ENCODE measurements around the gene C9orf72. TPM values are rescaled to one million over a fixed set of nuclear protein-coding genes. Genes with fewer than 3 reads are reported as not detected.
"Not testable (repeated sequence)": the region's sequence is repeated elsewhere in the genome, so short reads cannot be mapped to it uniquely, and the experiment has no call there.

Gene C9orf72, protein sequence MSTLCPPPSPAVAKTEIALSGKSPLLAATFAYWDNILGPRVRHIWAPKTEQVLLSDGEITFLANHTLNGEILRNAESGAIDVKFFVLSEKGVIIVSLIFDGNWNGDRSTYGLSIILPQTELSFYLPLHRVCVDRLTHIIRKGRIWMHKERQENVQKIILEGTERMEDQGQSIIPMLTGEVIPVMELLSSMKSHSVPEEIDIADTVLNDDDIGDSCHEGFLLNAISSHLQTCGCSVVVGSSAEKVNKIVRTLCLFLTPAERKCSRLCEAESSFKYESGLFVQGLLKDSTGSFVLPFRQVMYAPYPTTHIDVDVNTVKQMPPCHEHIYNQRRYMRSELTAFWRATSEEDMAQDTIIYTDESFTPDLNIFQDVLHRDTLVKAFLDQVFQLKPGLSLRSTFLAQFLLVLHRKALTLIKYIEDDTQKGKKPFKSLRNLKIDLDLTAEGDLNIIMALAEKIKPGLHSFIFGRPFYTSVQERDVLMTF
- total RNA-seq, result 1 to 10 TPM; 3.9 to 5.5 TPM
- polyA plus RNA-seq, result 6.3 TPM

DNA sequence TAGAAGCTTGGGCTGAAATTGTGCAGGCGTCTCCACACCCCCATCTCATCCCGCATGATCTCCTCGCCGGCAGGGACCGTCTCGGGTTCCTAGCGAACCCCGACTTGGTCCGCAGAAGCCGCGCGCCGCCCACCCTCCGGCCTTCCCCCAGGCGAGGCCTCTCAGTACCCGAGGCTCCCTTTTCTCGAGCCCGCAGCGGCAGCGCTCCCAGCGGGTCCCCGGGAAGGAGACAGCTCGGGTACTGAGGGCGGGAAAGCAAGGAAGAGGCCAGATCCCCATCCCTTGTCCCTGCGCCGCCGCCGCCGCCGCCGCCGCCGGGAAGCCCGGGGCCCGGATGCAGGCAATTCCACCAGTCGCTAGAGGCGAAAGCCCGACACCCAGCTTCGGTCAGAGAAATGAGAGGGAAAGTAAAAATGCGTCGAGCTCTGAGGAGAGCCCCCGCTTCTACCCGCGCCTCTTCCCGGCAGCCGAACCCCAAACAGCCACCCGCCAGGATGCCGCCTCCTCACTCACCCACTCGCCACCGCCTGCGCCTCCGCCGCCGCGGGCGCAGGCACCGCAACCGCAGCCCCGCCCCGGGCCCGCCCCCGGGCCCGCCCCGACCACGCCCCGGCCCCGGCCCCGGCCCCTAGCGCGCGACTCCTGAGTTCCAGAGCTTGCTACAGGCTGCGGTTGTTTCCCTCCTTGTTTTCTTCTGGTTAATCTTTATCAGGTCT, at the start of gene C9orf72:
Gene C9orf72 (minus strand): TSS at position 564 of the 716 bp plus-strand sequence. CDS start 6,361 bp downstream, outside the sequence.
- H3K4me3 ChIP-seq (ENCODE audit: low read length), result peak within 1 kb of the TSS; percentile 71
- Mint-ChIP-seq H3K9me3 (peaks cover 0 to 4% (median 2%) of the 10 kb centered on the region in 5 donors), H3K4me1 (peaks cover 23 to 33% (median 32%) of the 10 kb centered on the region in 3 donors), H3K4me3 (peak within 1 kb of the TSS; percentile 93 to 99 (median 96)), H3K27me3 (peaks cover 0 to 7% of the 10 kb centered on the region in 2 donors), H3K27ac (peak within 1 kb of the TSS; percentile 95 to 100 (median 100)), H3K36me3 (peaks cover under 1 to 9% (median 2%) of the 10 kb centered on the region in 3 donors)
- POLR2A ChIA-PET, result interaction anchor here (0.7 kb wide), 1 partner anchor 626 kb away, joined by 3 read pairs; the partner anchor contains the start of gene PLAA
- peak; percentile 80 to 91 (median 85) for DNase-seq
- CTCF ChIA-PET, result interaction anchor here (1.1 kb wide), 1 partner anchor 50 kb away, joined by 4 read pairs; no protein-coding TSS in a partner anchor
- H3K27me3 ChIP-seq (ENCODE audit: insufficient read depth, low read length, poor library complexity, severe bottlenecking), result no peaks in the 10 kb centered on the region
- H3K27ac ChIP-seq (ENCODE audit: low read depth, low read length), result peak within 1 kb of the TSS; percentile 83
- H3K36me3 ChIP-seq (ENCODE audit: insufficient read depth, low read length), result no peaks in the 10 kb centered on the region
- H3K4me1 ChIP-seq (ENCODE audit: insufficient read depth, low read length), result peaks cover 15% of the 10 kb centered on the region
- no peaks in the 10 kb centered on the region for H3K9me3 ChIP-seq (ENCODE audit: low read length)

DNA sequence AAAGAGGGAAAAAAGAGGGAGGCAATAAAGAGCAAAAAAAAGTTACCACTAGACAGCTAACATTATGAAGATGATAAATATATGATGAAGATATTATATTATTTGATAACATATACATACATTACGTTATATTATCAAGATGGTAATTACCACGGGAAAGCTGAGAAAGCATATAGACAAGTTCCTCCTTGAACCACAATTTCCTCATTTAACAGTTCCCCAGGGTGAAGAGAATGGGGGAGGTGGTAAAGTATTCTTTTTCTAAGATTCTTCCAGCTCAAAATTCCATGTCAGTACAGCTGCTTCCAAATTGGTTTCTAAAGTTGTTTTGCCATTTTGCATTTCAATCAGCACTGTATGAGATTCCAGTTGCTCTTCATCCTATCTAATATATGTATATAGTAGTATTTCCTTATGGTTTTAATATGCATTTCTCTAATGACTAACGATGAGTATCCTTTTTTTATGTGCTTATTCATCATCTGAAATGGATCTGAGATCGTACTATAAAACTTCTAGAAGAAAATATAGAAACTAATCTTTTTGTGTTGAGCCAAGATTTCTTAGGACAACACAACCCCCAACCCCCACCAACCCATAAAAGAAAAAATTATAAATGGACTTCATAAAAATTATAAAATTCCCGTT, 49.5 kb upstream of the C9orf72 start:
- no peaks in the 10 kb centered on the region for H3K36me3 Mint-ChIP-seq
- ChIA-PET POLR2A (no interaction called here), CTCF (no interaction called here)
- H3K4me3 ChIP-seq (ENCODE audit: low read length), result no peak overlapping the region
- no peaks in the 10 kb centered on the region for H3K4me1 Mint-ChIP-seq
- no peak overlapping the region for H3K27ac Mint-ChIP-seq
- no peak overlapping the region for H3K4me3 Mint-ChIP-seq
- H3K9me3 Mint-ChIP-seq, result peaks cover 0 to 2% (median 0%) of the 10 kb centered on the region in 5 donors
- no peak for DNase-seq
- no peaks in the 10 kb centered on the region for H3K9me3 ChIP-seq (ENCODE audit: low read length)
- H3K27ac ChIP-seq (ENCODE audit: low read depth, low read length), result no peak overlapping the region
- H3K27me3 Mint-ChIP-seq, result peaks cover 10 to 15% of the 10 kb centered on the region in 2 donors
- no peaks in the 10 kb centered on the region for H3K4me1 ChIP-seq (ENCODE audit: insufficient read depth, low read length)
- no peaks in the 10 kb centered on the region for H3K36me3 ChIP-seq (ENCODE audit: insufficient read depth, low read length)
- H3K27me3 ChIP-seq (ENCODE audit: insufficient read depth, low read length, poor library complexity, severe bottlenecking), result no peaks in the 10 kb centered on the region

DNA sequence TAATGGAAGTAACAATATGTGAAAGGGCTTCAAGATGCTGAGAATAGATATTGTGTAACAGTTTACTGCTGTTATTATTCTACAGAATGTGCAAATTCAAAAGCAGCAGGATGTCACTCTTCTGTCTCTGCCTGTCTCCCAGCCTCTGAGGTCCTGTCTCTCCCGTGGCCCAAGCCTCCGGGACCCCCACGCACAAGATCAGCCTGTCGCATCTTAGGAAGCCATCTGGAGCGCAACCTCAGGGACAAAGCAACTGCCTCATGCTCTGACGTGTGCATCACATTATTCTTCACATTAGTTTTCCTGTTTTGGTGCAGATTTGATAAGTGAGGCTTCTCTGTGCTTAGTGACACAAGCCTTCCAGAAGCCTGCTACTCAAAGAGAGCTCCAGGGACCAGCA, 46.5 kb upstream of the C9orf72 start:
- Histone ChIP-seq H3K9me3 (ENCODE audit: low read length) (no peaks in the 10 kb centered on the region), H3K27me3 (ENCODE audit: insufficient read depth, low read length, poor library complexity, severe bottlenecking) (no peaks in the 10 kb centered on the region), H3K4me1 (ENCODE audit: insufficient read depth, low read length) (no peaks in the 10 kb centered on the region), H3K36me3 (ENCODE audit: insufficient read depth, low read length) (no peaks in the 10 kb centered on the region), H3K4me3 (ENCODE audit: low read length) (no peak overlapping the region), H3K27ac (ENCODE audit: low read depth, low read length) (no peak overlapping the region)
- Mint-ChIP-seq H3K27ac (no peak overlapping the region), H3K4me3 (no peak overlapping the region), H3K27me3 (peaks cover 12 to 24% of the 10 kb centered on the region in 2 donors), H3K36me3 (no peaks in the 10 kb centered on the region), H3K4me1 (no peaks in the 10 kb centered on the region), H3K9me3 (no peaks in the 10 kb centered on the region)
- no peak for DNase-seq
- CTCF ChIA-PET, result no interaction called here
- POLR2A ChIA-PET, result interaction anchor here (0.6 kb wide), 1 partner anchor 13 kb away, joined by 4 read pairs; no protein-coding TSS in a partner anchor

DNA sequence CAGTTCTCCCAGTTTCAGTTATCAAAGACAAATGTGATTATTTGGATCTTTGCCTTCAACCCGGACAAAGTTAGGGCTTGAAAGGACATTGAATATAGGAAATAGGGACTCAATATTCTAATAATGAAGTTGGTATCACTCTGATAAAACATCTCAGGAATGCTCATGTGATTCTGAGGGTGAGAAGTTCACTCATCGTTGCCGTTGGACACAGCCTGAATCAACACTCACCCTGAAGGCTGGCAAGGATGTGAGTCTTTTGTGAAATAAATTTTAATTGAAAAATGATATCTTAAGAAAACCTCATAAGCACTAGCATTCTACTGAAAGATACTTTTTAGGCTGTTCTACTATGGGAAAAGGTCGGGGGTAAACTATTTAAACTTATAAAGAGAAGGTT, 44.8 kb upstream of the C9orf72 start:
- POLR2A ChIA-PET, result no interaction called here
- DNase-seq, result no peak
- Mint-ChIP-seq H3K4me3 (no peak overlapping the region), H3K27ac (no peak overlapping the region), H3K36me3 (no peaks in the 10 kb centered on the region), H3K4me1 (no peaks in the 10 kb centered on the region), H3K27me3 (peaks cover 16 to 35% of the 10 kb centered on the region in 2 donors), H3K9me3 (no peaks in the 10 kb centered on the region)
- Histone ChIP-seq H3K9me3 (ENCODE audit: low read length) (no peaks in the 10 kb centered on the region), H3K4me1 (ENCODE audit: insufficient read depth, low read length) (no peaks in the 10 kb centered on the region), H3K4me3 (ENCODE audit: low read length) (no peak overlapping the region), H3K36me3 (ENCODE audit: insufficient read depth, low read length) (no peaks in the 10 kb centered on the region), H3K27me3 (ENCODE audit: insufficient read depth, low read length, poor library complexity, severe bottlenecking) (no peaks in the 10 kb centered on the region), H3K27ac (ENCODE audit: low read depth, low read length) (no peak overlapping the region)
- CTCF ChIA-PET, result no interaction called here

DNA sequence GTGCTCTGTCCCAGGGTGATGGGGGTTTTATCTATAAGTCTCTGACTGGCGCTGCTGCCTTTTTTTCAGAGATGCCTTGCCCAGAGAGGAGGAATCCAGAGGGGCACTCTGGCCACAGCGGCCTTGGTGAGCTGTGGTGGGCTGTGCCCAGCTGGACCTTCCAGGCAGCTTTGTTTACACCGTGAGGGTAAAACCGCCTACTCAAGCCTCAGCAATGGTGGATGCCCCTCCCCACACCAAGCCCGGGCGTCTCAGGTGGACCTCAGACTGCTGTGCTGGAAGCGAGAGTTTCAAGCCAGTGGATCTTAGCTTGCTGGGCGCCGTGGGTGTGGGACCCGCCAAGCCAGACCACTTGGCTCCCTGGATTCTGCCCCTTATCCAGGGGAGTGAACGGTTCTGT, 41.3 kb upstream of the C9orf72 start:
- H3K27ac Mint-ChIP-seq, result no peak overlapping the region
- H3K4me3 ChIP-seq (ENCODE audit: low read length), result no peak overlapping the region
- no peak overlapping the region for H3K4me3 Mint-ChIP-seq
- H3K9me3 Mint-ChIP-seq, result no peaks in the 10 kb centered on the region
- no peaks in the 10 kb centered on the region for H3K4me1 ChIP-seq (ENCODE audit: insufficient read depth, low read length)
- no peaks in the 10 kb centered on the region for H3K9me3 ChIP-seq (ENCODE audit: low read length)
- H3K4me1 Mint-ChIP-seq, result no peaks in the 10 kb centered on the region
- CTCF ChIA-PET, result no interaction called here
- POLR2A ChIA-PET, result no interaction called here
- H3K36me3 Mint-ChIP-seq, result no peaks in the 10 kb centered on the region
- DNase-seq, result no peak
- H3K27ac ChIP-seq (ENCODE audit: low read depth, low read length), result no peak overlapping the region
- no peaks in the 10 kb centered on the region for H3K27me3 ChIP-seq (ENCODE audit: insufficient read depth, low read length, poor library complexity, severe bottlenecking)
- peaks cover 23 to 42% of the 10 kb centered on the region in 2 donors for H3K27me3 Mint-ChIP-seq
- H3K36me3 ChIP-seq (ENCODE audit: insufficient read depth, low read length), result no peaks in the 10 kb centered on the region

DNA sequence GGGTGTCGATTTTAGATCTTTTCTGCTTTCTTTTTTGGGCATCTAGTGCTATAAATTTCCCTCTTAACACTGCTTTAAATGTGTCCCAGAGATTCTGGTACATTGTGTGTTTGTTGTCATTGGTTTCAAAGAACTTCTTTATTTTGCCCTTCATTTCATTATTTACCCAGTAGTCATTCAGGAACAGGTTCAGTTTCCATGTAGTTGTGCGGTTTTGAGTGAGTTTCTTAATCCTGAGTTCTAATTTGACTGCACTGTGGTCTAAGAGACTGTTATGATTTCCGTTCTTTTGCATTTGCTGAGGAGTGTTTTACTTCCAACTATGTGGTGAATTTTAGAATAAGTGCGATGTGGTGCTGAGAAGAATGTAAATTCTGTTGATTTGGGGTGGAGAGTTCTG, 38.8 kb upstream of the C9orf72 start:
- H3K36me3 ChIP-seq (ENCODE audit: insufficient read depth, low read length); CTCF ChIA-PET; POLR2A ChIA-PET; H3K4me3 Mint-ChIP-seq; H3K4me3 ChIP-seq (ENCODE audit: low read length); H3K27ac Mint-ChIP-seq; H3K27me3 ChIP-seq (ENCODE audit: insufficient read depth, low read length, poor library complexity, severe bottlenecking); H3K9me3 Mint-ChIP-seq; H3K4me1 Mint-ChIP-seq; H3K9me3 ChIP-seq (ENCODE audit: low read length); H3K27ac ChIP-seq (ENCODE audit: low read depth, low read length); H3K4me1 ChIP-seq (ENCODE audit: insufficient read depth, low read length); H3K36me3 Mint-ChIP-seq; DNase-seq: not testable (repeated sequence)
- H3K27me3 Mint-ChIP-seq, result peaks cover 19 to 44% of the 10 kb centered on the region in 2 donors

DNA sequence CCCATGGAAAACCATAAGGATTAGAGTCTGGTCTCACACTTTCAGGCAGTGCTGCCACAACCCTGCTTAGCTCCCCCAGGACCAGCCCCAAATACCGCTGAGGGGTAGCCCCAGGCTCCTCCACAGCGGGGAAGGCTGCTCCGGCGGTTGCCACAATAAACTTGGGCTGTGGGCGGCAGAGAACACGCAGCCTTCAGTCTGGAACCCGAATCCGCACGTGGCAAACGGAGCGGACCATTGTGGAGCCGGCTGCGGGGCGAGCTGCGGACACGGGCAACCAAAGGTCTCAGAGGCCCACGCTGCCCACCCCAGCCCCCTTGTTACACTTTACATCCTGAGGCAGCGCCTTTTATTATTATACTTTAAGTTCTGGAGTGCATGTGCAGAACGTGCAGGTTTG, 37.3 kb upstream of the C9orf72 start:
- no peaks in the 10 kb centered on the region for H3K4me1 ChIP-seq (ENCODE audit: insufficient read depth, low read length)
- Mint-ChIP-seq H3K27me3 (peaks cover 19 to 38% of the 10 kb centered on the region in 2 donors), H3K27ac (no peak overlapping the region)

DNA sequence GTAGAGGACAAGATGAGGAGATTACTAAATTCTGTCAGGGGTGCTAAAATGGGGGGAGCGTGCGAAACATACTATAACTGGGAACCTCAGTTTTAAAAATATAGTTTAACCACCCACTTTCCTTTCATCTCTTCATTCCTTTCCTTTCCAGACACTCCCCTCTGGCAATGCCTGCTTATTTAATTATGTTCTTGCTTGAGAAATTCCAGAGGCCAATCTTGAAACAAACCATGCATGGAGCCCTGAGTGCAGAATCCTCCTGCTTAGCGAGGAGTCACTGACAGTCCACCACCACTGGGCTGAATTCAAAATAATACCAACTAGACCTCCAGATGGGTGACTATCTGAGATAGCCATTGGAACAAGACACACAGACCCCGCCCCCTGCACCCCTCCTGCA, 29.7 kb upstream of the C9orf72 start:
- no peaks in the 10 kb centered on the region for H3K9me3 ChIP-seq (ENCODE audit: low read length)
- Mint-ChIP-seq H3K27ac (no peak overlapping the region), H3K9me3 (no peaks in the 10 kb centered on the region), H3K4me1 (no peaks in the 10 kb centered on the region), H3K36me3 (no peaks in the 10 kb centered on the region), H3K4me3 (no peak overlapping the region), H3K27me3 (peaks cover 2 to 3% of the 10 kb centered on the region in 2 donors)
- H3K36me3 ChIP-seq (ENCODE audit: insufficient read depth, low read length), result no peaks in the 10 kb centered on the region
- H3K4me3 ChIP-seq (ENCODE audit: low read length), result no peak overlapping the region
- DNase-seq, result no peak
- H3K4me1 ChIP-seq (ENCODE audit: insufficient read depth, low read length), result no peaks in the 10 kb centered on the region
- H3K27ac ChIP-seq (ENCODE audit: low read depth, low read length), result no peak overlapping the region
- POLR2A ChIA-PET, result no interaction called here
- CTCF ChIA-PET, result no interaction called here
- H3K27me3 ChIP-seq (ENCODE audit: insufficient read depth, low read length, poor library complexity, severe bottlenecking), result no peaks in the 10 kb centered on the region

More for the DNA sequence above, 37.3 kb upstream of the C9orf72 start:
- DNase-seq, result no peak
- H3K4me3 Mint-ChIP-seq, result no peak overlapping the region
- POLR2A ChIA-PET, result no interaction called here
- no peaks in the 10 kb centered on the region for H3K4me1 Mint-ChIP-seq
- Histone ChIP-seq H3K36me3 (ENCODE audit: insufficient read depth, low read length) (no peaks in the 10 kb centered on the region), H3K4me3 (ENCODE audit: low read length) (no peak overlapping the region), H3K27ac (ENCODE audit: low read depth, low read length) (no peak overlapping the region), H3K9me3 (ENCODE audit: low read length) (no peaks in the 10 kb centered on the region), H3K27me3 (ENCODE audit: insufficient read depth, low read length, poor library complexity, severe bottlenecking) (no peaks in the 10 kb centered on the region)
- no peaks in the 10 kb centered on the region for H3K36me3 Mint-ChIP-seq
- CTCF ChIA-PET, result no interaction called here
- no peaks in the 10 kb centered on the region for H3K9me3 Mint-ChIP-seq
